Activated CD8-positive, alpha-beta T cell treated with anti-CD3 and anti-CD28 coated beads for 36 hours (primary cell): ENCODE data around the gene ITGA1. TPM values are rescaled to one million over a fixed set of nuclear protein-coding genes. Genes with fewer than 3 reads are reported as not detected.
"Not testable (repeated sequence)": the region's sequence is repeated elsewhere in the genome, so short reads cannot be mapped to it uniquely, and the experiment has no call there.

Source experiments
- ATAC-seq: fragments of 200-7000 bp; cut with Tn5 transposase; one replicate; pipeline ENCODE4 v1.10.0; 2021; ENCODE audit warnings: mild to moderate bottlenecking, moderate library complexity
- CTCF ChIA-PET: fragments of 350-600 bp; sonication (Branson Sonifier 250); formaldehyde crosslinking; loops from one replicate; lab custom pipeline; 2021; ENCODE audit warnings: antibody characterized with exemption; lab: Charles Lee
- POLR2A ChIA-PET: fragments of 350-600 bp; sonication (Branson Sonifier 250); formaldehyde crosslinking; loops from one replicate; lab custom pipeline; 2021; ENCODE audit warnings: antibody characterized with exemption; lab: Charles Lee
- DNase-seq: peaks from one replicate; pipeline ENCODE4 v3.0.0-alpha.2; 2020
- H3K27ac Mint-ChIP-seq: one replicate; pipeline ENCODE4 v1.8.0; 2021; ENCODE audit warnings: mild to moderate bottlenecking, mixed read lengths
- H3K27me3 Mint-ChIP-seq: one replicate; pipeline ENCODE4 v1.8.0; 2021; ENCODE audit warnings: mixed read lengths
- H3K36me3 Mint-ChIP-seq: one replicate; pipeline ENCODE4 v1.8.0; 2021; ENCODE audit warnings: low read depth, mixed read lengths
- H3K4me1 Mint-ChIP-seq: one replicate; pipeline ENCODE4 v1.8.0; 2021; ENCODE audit warnings: low read depth, mixed read lengths
- H3K4me3 Mint-ChIP-seq: one replicate; pipeline ENCODE4 v1.8.0; 2021; ENCODE audit warnings: mild to moderate bottlenecking, moderate library complexity, mixed read lengths
- H3K9me3 Mint-ChIP-seq: one replicate; pipeline ENCODE4 v1.8.0; 2021; ENCODE audit warnings: mixed read lengths
- CTCF ChIP-seq: fragments of 200-600 bp; IDR thresholded peaks from one replicate; pipeline ENCODE4 v1.8.0; 2022; ENCODE audit warnings: antibody characterized with exemption, mild to moderate bottlenecking
- intact Hi-C: fragments of 100-400 bp; cut with micrococcal nuclease; formaldehyde crosslinking; loops from one replicate; pipeline ENCODE4 v1.10.0; 2022
- total RNA-seq, 2 experiments: library from RNA; stranded (reverse); gene quantifications; one replicate each; pipeline ENCODE4 v1.2.3, GENCODE V29; 2021

The ITGA1 gene
- total RNA-seq, 2 experiments from 2014 or later, result 5.1 to 6.0 TPM

GRCh38 chr5:52861368-52861767 is 73.7 kb downstream of the ITGA1 start:
- POLR2A ChIA-PET, result no interaction called here
- CTCF ChIA-PET, result no interaction called here
- Mint-ChIP-seq H3K36me3 (no peaks in the 10 kb centered on the region), H3K27ac (no peak overlapping the region), H3K4me1 (no peaks in the 10 kb centered on the region), H3K4me3 (no peak overlapping the region), H3K9me3 (no peaks in the 10 kb centered on the region), H3K27me3 (no peaks in the 10 kb centered on the region)
- no peak for TF ChIP-seq CTCF
- intact Hi-C loops, result no loop called here
- ATAC-seq (no peak), DNase-seq (no peak)

- no peak overlapping the region for H3K4me3 Mint-ChIP-seq
- DNase-seq, result no peak
- no peak for TF ChIP-seq CTCF
Observed at GRCh38 chr5:52863715-52864290, 76.1 kb downstream of the ITGA1 start.

GRCh38 chr5:52864371-52864770 is 76.7 kb downstream of the ITGA1 start:
- H3K36me3 Mint-ChIP-seq, result no peaks in the 10 kb centered on the region
- H3K27ac Mint-ChIP-seq, result no peak overlapping the region
- no peaks in the 10 kb centered on the region for H3K9me3 Mint-ChIP-seq
- ATAC-seq, result no peak
- TF ChIP-seq CTCF, result no peak
- H3K4me1 Mint-ChIP-seq, result no peaks in the 10 kb centered on the region
- ChIA-PET POLR2A (no interaction called here), CTCF (no interaction called here)
- intact Hi-C loops, result no loop called here
- H3K27me3 Mint-ChIP-seq, result no peaks in the 10 kb centered on the region
- no peak for DNase-seq
- no peak overlapping the region for H3K4me3 Mint-ChIP-seq

More at GRCh38 chr5:52863715-52864290, 76.1 kb downstream of the ITGA1 start:
- POLR2A ChIA-PET, result no interaction called here
- no peak for ATAC-seq
- H3K4me1 Mint-ChIP-seq, result no peaks in the 10 kb centered on the region
- intact Hi-C loops, result no loop called here
- no peaks in the 10 kb centered on the region for H3K9me3 Mint-ChIP-seq
- CTCF ChIA-PET, result no interaction called here
- no peaks in the 10 kb centered on the region for H3K36me3 Mint-ChIP-seq
- H3K27me3 Mint-ChIP-seq, result no peaks in the 10 kb centered on the region
- no peak overlapping the region for H3K27ac Mint-ChIP-seq

- CTCF ChIA-PET, result interaction anchor here (1.2 to 1.7 kb wide), 2 partner anchors 8 to 171 kb away, joined by 3 read pairs; no protein-coding TSS in a partner anchor
Observed at GRCh38 chr5:52864884-52865283, 77.2 kb downstream of the ITGA1 start.

DNA sequence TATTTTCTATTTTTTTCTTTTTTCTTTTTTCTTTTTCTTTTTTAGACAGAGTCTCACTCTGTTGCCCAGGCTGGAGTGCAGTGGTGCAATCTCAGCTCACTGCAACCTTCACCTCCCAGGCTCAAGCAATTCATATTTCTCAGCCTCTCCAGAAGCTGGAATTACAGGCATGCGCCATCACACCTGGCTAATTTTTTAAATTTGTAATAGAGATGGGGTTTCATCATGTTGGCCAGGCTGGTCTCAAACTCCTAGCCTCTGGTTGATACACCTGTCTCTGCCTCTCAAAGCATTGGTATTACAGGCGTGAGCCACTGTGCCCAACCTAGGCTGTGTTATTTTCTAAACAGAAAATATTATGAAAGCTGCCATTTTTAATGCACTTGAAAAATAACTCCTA is 78.3 kb downstream of the ITGA1 start:
- H3K4me3 Mint-ChIP-seq, H3K27me3 Mint-ChIP-seq, H3K9me3 Mint-ChIP-seq, POLR2A ChIA-PET, H3K27ac Mint-ChIP-seq, H3K4me1 Mint-ChIP-seq, intact Hi-C loops, ATAC-seq, H3K36me3 Mint-ChIP-seq, DNase-seq: not testable (repeated sequence)
- CTCF ChIA-PET, result interaction anchor here (1.2 to 1.7 kb wide), 2 partner anchors 9 to 172 kb away, joined by 3 read pairs; no protein-coding TSS in a partner anchor

More at GRCh38 chr5:52864884-52865283, 77.2 kb downstream of the ITGA1 start:
- ATAC-seq (no peak), DNase-seq (no peak)
- intact Hi-C loops, result no loop called here
- POLR2A ChIA-PET, result no interaction called here
- H3K4me3 Mint-ChIP-seq, result no peak overlapping the region
- no peak for TF ChIP-seq CTCF
- no peaks in the 10 kb centered on the region for H3K9me3 Mint-ChIP-seq
- H3K27me3 Mint-ChIP-seq, result no peaks in the 10 kb centered on the region
- H3K27ac Mint-ChIP-seq, result no peak overlapping the region
- H3K4me1 Mint-ChIP-seq, result no peaks in the 10 kb centered on the region
- no peaks in the 10 kb centered on the region for H3K36me3 Mint-ChIP-seq
